Peyer's patch (tissue), 4 donors: ENCODE measurements around the gene ADAMTS12.

Experiments
- CTCF ChIP-seq, 6 experiments: fragments of 450-650 bp in 4 of 6; fragments of 200-600 bp in 2 of 6; sonication (generic) in 1 of 6; IDR thresholded peaks; one replicate each; pipeline ENCODE4 v1.5.1; 2017 to 2019; ENCODE audit warnings: antibody characterized with exemption in 6 of 6, mild to moderate bottlenecking in 3 of 6, moderate library complexity in 1 of 6
- POLR2A ChIP-seq, 2 donors: fragments of 450-650 bp; IDR thresholded peaks; one replicate each; pipeline ENCODE4 v1.5.1; 2017; ENCODE audit warnings: antibody characterized with exemption in 2 of 2, mild to moderate bottlenecking in 2 of 2, moderate library complexity in 2 of 2

GRCh38 chr5:33558489-33558888 is 333.3 kb downstream of the ADAMTS12 start:
- TF ChIP-seq CTCF (IDR thresholded peaks at IDR 0.05) = no peak
- TF ChIP-seq POLR2A (IDR thresholded peaks at IDR 0.05) = no peak
